WTC11 (cell line): Measurements from ENCODE around the gene EEIG2. TPM values are rescaled to one million over a fixed set of nuclear protein-coding genes. Genes with fewer than 3 reads are reported as not detected.

Source experiments
- ATAC-seq: fragments of 200-7000 bp; cut with Tn5 transposase; 2 replicates; pipeline ENCODE4 v1.10.0; 2021; ENCODE audit warnings: mild to moderate bottlenecking, moderate library complexity
- CTCF ChIA-PET: fragments of 300-600 bp; sonication (Branson Sonifier 250); formaldehyde crosslinking; loops from one replicate; lab custom pipeline; 2021; ENCODE audit warnings: antibody characterized with exemption; lab: Charles Lee
- POLR2A ChIA-PET: fragments of 350-600 bp; sonication (Branson Sonifier 250); formaldehyde crosslinking; loops from one replicate; lab custom pipeline; 2021; ENCODE audit warnings: antibody characterized with exemption; lab: Charles Lee
- DNase-seq: peaks from one replicate; pipeline ENCODE4 v3.0.0; 2021; ENCODE audit warnings: low spot score
- H3K27ac Mint-ChIP-seq: 2 replicates; pipeline ENCODE4 v1.8.0; 2021; ENCODE audit warnings: mixed read lengths
- H3K27me3 Mint-ChIP-seq: 2 replicates; pipeline ENCODE4 v1.8.0; 2021; ENCODE audit warnings: low read depth, mild to moderate bottlenecking, moderate library complexity, mixed read lengths
- H3K36me3 Mint-ChIP-seq: 2 replicates; pipeline ENCODE4 v1.8.0; 2021; ENCODE audit warnings: mixed read lengths
- H3K4me1 Mint-ChIP-seq: 2 replicates; pipeline ENCODE4 v1.8.0; 2022; ENCODE audit warnings: mixed read lengths
- H3K4me3 Mint-ChIP-seq: 2 replicates; pipeline ENCODE4 v1.8.0; 2021; ENCODE audit warnings: mild to moderate bottlenecking, moderate library complexity, mixed read lengths
- H3K9me3 Mint-ChIP-seq: 2 replicates; pipeline ENCODE4 v1.8.0; 2021; ENCODE audit warnings: mixed read lengths
- ELF4 ChIP-seq: sonication (generic); formaldehyde crosslinking; IDR thresholded peaks from 2 replicates; pipeline ENCODE4 v1.8.1; 2022; ENCODE audit warnings: low read depth, mild to moderate bottlenecking, moderate library complexity, missing genetic modification reagents
- GRHL2 ChIP-seq: fragments of 250-450 bp; sonication (Bioruptor Pico); IDR thresholded peaks from 2 replicates; pipeline ENCODE4 v1.8.0; 2022; ENCODE audit warnings: mild to moderate bottlenecking, moderate library complexity; ENCODE audit not compliant: insufficient replicate concordance, severe bottlenecking
- HMGA2 ChIP-seq: fragments of 250-450 bp; sonication (Bioruptor Pico); IDR thresholded peaks from 2 replicates; pipeline ENCODE4 v1.4.0; 2021; ENCODE audit warnings: mild to moderate bottlenecking, moderate library complexity
- JAZF1 ChIP-seq: fragments of 250-450 bp; sonication (Bioruptor Pico); IDR thresholded peaks from 2 replicates; pipeline ENCODE4 v1.9.0; 2021; ENCODE audit warnings: moderate library complexity, mild to moderate bottlenecking, inconsistent platforms
- MXD4 ChIP-seq: fragments of 250-450 bp; sonication (Bioruptor Pico); IDR thresholded peaks from 2 replicates; pipeline ENCODE4 v1.8.0; 2021; ENCODE audit warnings: mild to moderate bottlenecking, moderate library complexity, borderline replicate concordance
- NR3C1 ChIP-seq: sonication (generic); formaldehyde crosslinking; conservative IDR thresholded peaks from 2 replicates; pipeline ENCODE4 v1.8.1; 2023; ENCODE audit warnings: low read depth, mild to moderate bottlenecking, missing genetic modification reagents
- SMAD3 ChIP-seq: sonication (generic); formaldehyde crosslinking; IDR thresholded peaks from 2 replicates; pipeline ENCODE4 v1.8.0; 2022; ENCODE audit warnings: missing genetic modification reagents, mild to moderate bottlenecking, borderline replicate concordance
- TEAD1 ChIP-seq: sonication (generic); formaldehyde crosslinking; IDR thresholded peaks from 2 replicates; pipeline ENCODE4 v1.8.0; 2022; ENCODE audit warnings: mild to moderate bottlenecking, missing genetic modification reagents
- TP53 ChIP-seq: sonication (generic); formaldehyde crosslinking; IDR thresholded peaks from 2 replicates; pipeline ENCODE4 v1.8.1; 2023; ENCODE audit warnings: mild to moderate bottlenecking, missing genetic modification reagents
- ZBTB21 ChIP-seq: sonication (generic); formaldehyde crosslinking; IDR thresholded peaks from 2 replicates; pipeline ENCODE4 v1.8.1; 2023; ENCODE audit warnings: mild to moderate bottlenecking, missing genetic modification reagents, borderline replicate concordance
- ZNF232 ChIP-seq: sonication (generic); formaldehyde crosslinking; IDR thresholded peaks from 2 replicates; pipeline ENCODE4 v1.8.0; 2022; ENCODE audit warnings: mild to moderate bottlenecking, missing genetic modification reagents
- ZNF396 ChIP-seq: fragments of 250-450 bp; sonication (Bioruptor Pico); IDR thresholded peaks from 2 replicates; pipeline ENCODE4 v1.8.0; 2021; ENCODE audit warnings: mild to moderate bottlenecking, moderate library complexity, borderline replicate concordance
- ZNF423 ChIP-seq: fragments of 250-450 bp; sonication (Bioruptor Pico); IDR thresholded peaks from 2 replicates; pipeline ENCODE4 v2.1.2; 2022; ENCODE audit warnings: mild to moderate bottlenecking, moderate library complexity
- ZNF671 ChIP-seq: fragments of 250-450 bp; sonication (Bioruptor Pico); IDR thresholded peaks from 2 replicates; pipeline ENCODE4 v1.8.0; 2021; ENCODE audit warnings: mild to moderate bottlenecking
- total RNA-seq: library from RNA; stranded (reverse); gene quantifications from 3 replicates; pipeline ENCODE4 v1.2.3, GENCODE V29; 2021
- TF ChIP-seq, protein P1 (sequence below): fragments of 250-450 bp; sonication (Bioruptor Pico); conservative IDR thresholded peaks from 2 replicates; pipeline ENCODE4 v1.9.0; 2021; ENCODE audit warnings: mild to moderate bottlenecking
- TF ChIP-seq, protein P2 (sequence below): sonication (generic); formaldehyde crosslinking; IDR thresholded peaks from 2 replicates; pipeline ENCODE4 v1.8.0; 2022; ENCODE audit warnings: mild to moderate bottlenecking, missing genetic modification reagents
- TF ChIP-seq, protein P3 (sequence below): sonication (generic); formaldehyde crosslinking; IDR thresholded peaks from 2 replicates; pipeline ENCODE4 v1.8.1; 2022; ENCODE audit warnings: mild to moderate bottlenecking, missing genetic modification reagents, moderate library complexity, borderline replicate concordance
- TF ChIP-seq, protein P4 (sequence below): sonication (generic); formaldehyde crosslinking; IDR thresholded peaks from 2 replicates; pipeline ENCODE4 v1.8.1; 2023; ENCODE audit warnings: mild to moderate bottlenecking, missing genetic modification reagents
- TF ChIP-seq, protein P5 (sequence below): fragments of 250-450 bp; sonication (Bioruptor Pico); IDR thresholded peaks from 2 replicates; pipeline ENCODE4 v2.1.2; 2022; ENCODE audit warnings: mild to moderate bottlenecking, moderate library complexity
- TF ChIP-seq, protein P6 (sequence below): sonication (generic); formaldehyde crosslinking; IDR thresholded peaks from 2 replicates; pipeline ENCODE4 v1.8.0; 2023; ENCODE audit warnings: missing genetic modification reagents, mild to moderate bottlenecking, borderline replicate concordance
- TF ChIP-seq, protein P7 (sequence below): sonication (generic); formaldehyde crosslinking; IDR thresholded peaks from 2 replicates; pipeline ENCODE4 v1.8.1; 2022; ENCODE audit warnings: missing genetic modification reagents, borderline replicate concordance
- TF ChIP-seq, protein P8 (sequence below): fragments of 250-450 bp; sonication (Bioruptor Pico); IDR thresholded peaks from 2 replicates; pipeline ENCODE4 v1.8.0; 2021; ENCODE audit warnings: mild to moderate bottlenecking

Gene EEIG2
- total RNA-seq, 1 experiment from 2014 or later, result 65.7 TPM

DNA sequence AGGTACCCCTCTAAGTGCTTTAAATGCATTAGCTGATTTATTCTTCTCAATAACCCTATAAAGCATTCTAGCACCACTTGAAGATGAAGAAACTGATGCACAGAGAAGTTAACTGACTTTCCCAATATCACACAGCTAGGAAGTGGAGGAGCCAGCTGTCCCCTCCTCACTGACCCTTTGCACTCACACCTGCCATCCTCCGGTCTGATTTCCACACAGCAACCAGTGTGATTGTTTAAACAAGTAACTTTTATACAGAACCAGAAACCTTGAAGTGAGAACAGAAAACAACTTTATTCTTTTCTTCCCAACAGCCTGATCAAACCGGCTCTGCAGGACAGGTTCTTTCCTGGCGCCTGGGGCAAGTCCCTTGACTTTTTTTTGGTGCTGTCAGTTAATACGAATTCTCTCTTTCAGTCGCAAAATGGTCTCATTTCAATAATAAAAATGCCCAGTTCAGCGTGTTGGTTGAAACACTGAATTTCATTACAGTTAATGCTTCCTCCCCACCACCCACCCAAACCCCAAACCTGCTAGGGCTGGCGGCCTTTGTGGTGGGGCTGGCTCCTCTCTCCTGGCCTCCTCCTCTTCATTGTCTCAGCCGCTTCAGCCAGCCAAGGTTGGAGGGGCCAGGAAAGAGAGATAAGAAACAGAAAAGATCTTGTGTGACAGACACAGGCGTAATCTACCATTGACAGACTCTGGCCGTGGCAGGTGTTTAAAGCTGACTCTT lies 26.4 kb upstream of the EEIG2 start (continued):
- TF ChIP-seq, protein P1, sequence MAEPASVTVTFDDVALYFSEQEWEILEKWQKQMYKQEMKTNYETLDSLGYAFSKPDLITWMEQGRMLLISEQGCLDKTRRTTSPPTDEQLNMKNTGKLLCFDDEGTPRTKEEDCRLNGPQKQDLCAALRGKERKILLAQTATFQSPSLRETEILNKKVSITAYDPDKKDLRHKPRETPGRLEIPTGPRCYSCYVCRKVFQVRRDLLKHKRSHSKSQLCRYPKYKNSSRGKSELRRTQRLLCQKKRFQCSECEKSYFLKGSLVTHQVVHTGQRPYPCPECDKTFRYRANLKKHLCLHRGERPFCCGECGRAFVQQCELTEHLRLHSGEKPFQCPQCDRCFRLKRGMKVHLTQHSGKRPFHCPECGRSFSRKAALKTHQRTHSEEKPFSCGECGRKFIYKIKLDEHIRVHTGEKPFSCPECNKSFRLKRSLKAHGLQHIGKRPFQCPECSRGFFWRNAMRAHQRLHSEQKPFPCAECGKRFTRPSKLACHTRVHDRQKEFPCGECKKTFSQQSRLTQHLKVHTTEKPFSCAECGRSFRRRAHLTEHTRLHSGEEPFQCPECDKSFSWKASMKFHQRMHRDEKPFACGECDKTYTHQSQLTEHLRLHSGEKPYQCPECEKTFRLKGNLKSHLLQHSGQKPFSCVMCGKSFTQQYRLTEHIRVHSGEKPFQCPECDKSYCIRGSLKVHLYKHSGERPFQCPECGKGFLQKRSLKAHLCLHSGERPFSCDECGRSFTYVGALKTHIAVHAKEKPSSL, result no peak
- TF ChIP-seq, protein P2, sequence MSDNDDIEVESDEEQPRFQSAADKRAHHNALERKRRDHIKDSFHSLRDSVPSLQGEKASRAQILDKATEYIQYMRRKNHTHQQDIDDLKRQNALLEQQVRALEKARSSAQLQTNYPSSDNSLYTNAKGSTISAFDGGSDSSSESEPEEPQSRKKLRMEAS, result no peak
- no peak for TF ChIP-seq ZNF396
- no peak for TF ChIP-seq ZNF423 (CRISPR knock-in tag)
- TF ChIP-seq, protein P3, sequence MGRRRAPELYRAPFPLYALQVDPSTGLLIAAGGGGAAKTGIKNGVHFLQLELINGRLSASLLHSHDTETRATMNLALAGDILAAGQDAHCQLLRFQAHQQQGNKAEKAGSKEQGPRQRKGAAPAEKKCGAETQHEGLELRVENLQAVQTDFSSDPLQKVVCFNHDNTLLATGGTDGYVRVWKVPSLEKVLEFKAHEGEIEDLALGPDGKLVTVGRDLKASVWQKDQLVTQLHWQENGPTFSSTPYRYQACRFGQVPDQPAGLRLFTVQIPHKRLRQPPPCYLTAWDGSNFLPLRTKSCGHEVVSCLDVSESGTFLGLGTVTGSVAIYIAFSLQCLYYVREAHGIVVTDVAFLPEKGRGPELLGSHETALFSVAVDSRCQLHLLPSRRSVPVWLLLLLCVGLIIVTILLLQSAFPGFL (CRISPR knock-in tag), result no peak
- TF ChIP-seq TP53 (CRISPR knock-in tag), result no peak
- TF ChIP-seq, protein P4, sequence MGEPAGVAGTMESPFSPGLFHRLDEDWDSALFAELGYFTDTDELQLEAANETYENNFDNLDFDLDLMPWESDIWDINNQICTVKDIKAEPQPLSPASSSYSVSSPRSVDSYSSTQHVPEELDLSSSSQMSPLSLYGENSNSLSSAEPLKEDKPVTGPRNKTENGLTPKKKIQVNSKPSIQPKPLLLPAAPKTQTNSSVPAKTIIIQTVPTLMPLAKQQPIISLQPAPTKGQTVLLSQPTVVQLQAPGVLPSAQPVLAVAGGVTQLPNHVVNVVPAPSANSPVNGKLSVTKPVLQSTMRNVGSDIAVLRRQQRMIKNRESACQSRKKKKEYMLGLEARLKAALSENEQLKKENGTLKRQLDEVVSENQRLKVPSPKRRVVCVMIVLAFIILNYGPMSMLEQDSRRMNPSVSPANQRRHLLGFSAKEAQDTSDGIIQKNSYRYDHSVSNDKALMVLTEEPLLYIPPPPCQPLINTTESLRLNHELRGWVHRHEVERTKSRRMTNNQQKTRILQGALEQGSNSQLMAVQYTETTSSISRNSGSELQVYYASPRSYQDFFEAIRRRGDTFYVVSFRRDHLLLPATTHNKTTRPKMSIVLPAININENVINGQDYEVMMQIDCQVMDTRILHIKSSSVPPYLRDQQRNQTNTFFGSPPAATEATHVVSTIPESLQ, result no peak
- TF ChIP-seq, protein P5, sequence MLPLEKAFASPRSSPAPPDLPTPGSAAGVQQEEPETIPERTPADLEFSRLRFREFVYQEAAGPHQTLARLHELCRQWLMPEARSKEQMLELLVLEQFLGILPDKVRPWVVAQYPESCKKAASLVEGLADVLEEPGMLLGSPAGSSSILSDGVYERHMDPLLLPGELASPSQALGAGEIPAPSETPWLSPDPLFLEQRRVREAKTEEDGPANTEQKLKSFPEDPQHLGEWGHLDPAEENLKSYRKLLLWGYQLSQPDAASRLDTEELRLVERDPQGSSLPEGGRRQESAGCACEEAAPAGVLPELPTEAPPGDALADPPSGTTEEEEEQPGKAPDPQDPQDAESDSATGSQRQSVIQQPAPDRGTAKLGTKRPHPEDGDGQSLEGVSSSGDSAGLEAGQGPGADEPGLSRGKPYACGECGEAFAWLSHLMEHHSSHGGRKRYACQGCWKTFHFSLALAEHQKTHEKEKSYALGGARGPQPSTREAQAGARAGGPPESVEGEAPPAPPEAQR, result no peak
- TF ChIP-seq ZNF232 (CRISPR knock-in tag), result no peak
- no peak for TF ChIP-seq GRHL2

DNA sequence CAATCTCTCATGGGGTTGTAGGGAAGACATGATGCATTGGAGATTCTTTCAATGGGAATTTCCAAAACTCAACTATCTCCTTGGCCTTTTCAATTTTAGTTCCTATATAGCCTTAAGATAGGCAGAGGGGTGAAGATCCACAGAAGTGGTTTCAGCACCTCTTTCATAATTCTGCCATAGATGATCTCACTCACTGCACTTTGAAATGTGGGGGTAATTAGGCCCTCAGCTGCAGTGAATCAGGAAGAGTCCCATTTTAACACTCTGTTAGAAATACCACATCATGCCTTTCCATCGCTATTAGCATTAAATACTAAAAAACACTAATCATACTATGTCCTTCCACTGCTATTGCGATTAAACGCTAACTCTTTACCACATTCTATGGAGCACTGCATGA lies 25.1 kb upstream of the EEIG2 start:
- ChIA-PET POLR2A (interaction anchor here (1.0 kb wide), 1 partner anchor 25 kb away, joined by 4 read pairs; the partner anchor contains the start of gene EEIG2), CTCF (interaction anchor here (3.7 kb wide), 1 partner anchor 25 kb away, joined by 24 read pairs; the partner anchor contains the start of gene EEIG2)
- ATAC-seq, result no peak
- DNase-seq, result no peak
- peaks cover 27% of the 10 kb centered on the region for H3K9me3 Mint-ChIP-seq
- H3K4me3 Mint-ChIP-seq, result no peak overlapping the region
- H3K27me3 Mint-ChIP-seq, result no peaks in the 10 kb centered on the region; the same call in 1 of the 2 replicates
- peaks cover 50% of the 10 kb centered on the region for H3K4me1 Mint-ChIP-seq
- peaks cover 34% of the 10 kb centered on the region for H3K36me3 Mint-ChIP-seq
- H3K27ac Mint-ChIP-seq, result no peak overlapping the region
- TF ChIP-seq JAZF1, result no peak
- no peak for TF ChIP-seq ELF4 (CRISPR knock-in tag)
- TF ChIP-seq, protein P6, sequence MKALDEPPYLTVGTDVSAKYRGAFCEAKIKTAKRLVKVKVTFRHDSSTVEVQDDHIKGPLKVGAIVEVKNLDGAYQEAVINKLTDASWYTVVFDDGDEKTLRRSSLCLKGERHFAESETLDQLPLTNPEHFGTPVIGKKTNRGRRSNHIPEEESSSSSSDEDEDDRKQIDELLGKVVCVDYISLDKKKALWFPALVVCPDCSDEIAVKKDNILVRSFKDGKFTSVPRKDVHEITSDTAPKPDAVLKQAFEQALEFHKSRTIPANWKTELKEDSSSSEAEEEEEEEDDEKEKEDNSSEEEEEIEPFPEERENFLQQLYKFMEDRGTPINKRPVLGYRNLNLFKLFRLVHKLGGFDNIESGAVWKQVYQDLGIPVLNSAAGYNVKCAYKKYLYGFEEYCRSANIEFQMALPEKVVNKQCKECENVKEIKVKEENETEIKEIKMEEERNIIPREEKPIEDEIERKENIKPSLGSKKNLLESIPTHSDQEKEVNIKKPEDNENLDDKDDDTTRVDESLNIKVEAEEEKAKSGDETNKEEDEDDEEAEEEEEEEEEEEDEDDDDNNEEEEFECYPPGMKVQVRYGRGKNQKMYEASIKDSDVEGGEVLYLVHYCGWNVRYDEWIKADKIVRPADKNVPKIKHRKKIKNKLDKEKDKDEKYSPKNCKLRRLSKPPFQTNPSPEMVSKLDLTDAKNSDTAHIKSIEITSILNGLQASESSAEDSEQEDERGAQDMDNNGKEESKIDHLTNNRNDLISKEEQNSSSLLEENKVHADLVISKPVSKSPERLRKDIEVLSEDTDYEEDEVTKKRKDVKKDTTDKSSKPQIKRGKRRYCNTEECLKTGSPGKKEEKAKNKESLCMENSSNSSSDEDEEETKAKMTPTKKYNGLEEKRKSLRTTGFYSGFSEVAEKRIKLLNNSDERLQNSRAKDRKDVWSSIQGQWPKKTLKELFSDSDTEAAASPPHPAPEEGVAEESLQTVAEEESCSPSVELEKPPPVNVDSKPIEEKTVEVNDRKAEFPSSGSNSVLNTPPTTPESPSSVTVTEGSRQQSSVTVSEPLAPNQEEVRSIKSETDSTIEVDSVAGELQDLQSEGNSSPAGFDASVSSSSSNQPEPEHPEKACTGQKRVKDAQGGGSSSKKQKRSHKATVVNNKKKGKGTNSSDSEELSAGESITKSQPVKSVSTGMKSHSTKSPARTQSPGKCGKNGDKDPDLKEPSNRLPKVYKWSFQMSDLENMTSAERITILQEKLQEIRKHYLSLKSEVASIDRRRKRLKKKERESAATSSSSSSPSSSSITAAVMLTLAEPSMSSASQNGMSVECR (CRISPR knock-in tag), result no peak
- TF ChIP-seq ZBTB21, result no peak
- TF ChIP-seq TEAD1 (CRISPR knock-in tag), result no peak
- no peak for TF ChIP-seq HMGA2 (CRISPR knock-in tag)
- no peak for TF ChIP-seq SMAD3 (CRISPR knock-in tag)
- TF ChIP-seq, protein P7, sequence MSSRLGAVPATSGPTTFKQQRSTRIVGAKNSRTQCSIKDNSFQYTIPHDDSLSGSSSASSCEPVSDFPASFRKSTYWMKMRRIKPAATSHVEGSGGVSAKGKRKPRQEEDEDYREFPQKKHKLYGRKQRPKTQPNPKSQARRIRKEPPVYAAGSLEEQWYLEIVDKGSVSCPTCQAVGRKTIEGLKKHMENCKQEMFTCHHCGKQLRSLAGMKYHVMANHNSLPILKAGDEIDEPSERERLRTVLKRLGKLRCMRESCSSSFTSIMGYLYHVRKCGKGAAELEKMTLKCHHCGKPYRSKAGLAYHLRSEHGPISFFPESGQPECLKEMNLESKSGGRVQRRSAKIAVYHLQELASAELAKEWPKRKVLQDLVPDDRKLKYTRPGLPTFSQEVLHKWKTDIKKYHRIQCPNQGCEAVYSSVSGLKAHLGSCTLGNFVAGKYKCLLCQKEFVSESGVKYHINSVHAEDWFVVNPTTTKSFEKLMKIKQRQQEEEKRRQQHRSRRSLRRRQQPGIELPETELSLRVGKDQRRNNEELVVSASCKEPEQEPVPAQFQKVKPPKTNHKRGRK (CRISPR knock-in tag), result no peak
- TF ChIP-seq ZNF396, result no peak
- no peak for TF ChIP-seq NR3C1 (CRISPR knock-in tag)
- TF ChIP-seq, protein P8, sequence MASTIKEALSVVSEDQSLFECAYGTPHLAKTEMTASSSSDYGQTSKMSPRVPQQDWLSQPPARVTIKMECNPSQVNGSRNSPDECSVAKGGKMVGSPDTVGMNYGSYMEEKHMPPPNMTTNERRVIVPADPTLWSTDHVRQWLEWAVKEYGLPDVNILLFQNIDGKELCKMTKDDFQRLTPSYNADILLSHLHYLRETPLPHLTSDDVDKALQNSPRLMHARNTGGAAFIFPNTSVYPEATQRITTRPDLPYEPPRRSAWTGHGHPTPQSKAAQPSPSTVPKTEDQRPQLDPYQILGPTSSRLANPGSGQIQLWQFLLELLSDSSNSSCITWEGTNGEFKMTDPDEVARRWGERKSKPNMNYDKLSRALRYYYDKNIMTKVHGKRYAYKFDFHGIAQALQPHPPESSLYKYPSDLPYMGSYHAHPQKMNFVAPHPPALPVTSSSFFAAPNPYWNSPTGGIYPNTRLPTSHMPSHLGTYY (CRISPR knock-in tag), result no peak
- no peak for TF ChIP-seq ZNF671 (CRISPR knock-in tag)
- no peak for TF ChIP-seq MXD4 (CRISPR knock-in tag)
